SU-DHL-6 (cell line): ENCODE measurements around the gene DNPH1.

Source experiments
- H2AFZ ChIP-seq: fragments of 200-600 bp; sonication (generic); 2 replicates; pipeline ENCODE4 v1.6.1; 2014; ENCODE audit warnings: low read depth, mild to moderate bottlenecking, moderate library complexity, mixed read lengths, antibody characterized with exemption, low read length; ENCODE audit not compliant: severe bottlenecking
- H3F3A ChIP-seq: fragments of 200-600 bp; shearing (Covaris generic); 2 replicates; pipeline ENCODE4 v1.6.0; 2016; ENCODE audit warnings: antibody characterized with exemption, mild to moderate bottlenecking; ENCODE audit not compliant: insufficient read depth
- H3K27ac ChIP-seq: fragments of 200-600 bp; sonication (generic); 2 replicates; pipeline ENCODE4 v1.5.1; 2016; ENCODE audit warnings: low read depth, mild to moderate bottlenecking, low read length, moderate library complexity, mixed read lengths
- H3K27me3 ChIP-seq: fragments of 200-600 bp; sonication (generic), shearing (Covaris generic); 2 replicates; pipeline ENCODE4 v1.6.0; 2014; ENCODE audit warnings: mild to moderate bottlenecking, low read length
- H3K36me3 ChIP-seq: fragments of 200-600 bp; sonication (generic); 2 replicates; pipeline ENCODE4 v1.6.1; 2014; ENCODE audit warnings: mild to moderate bottlenecking, low read length, mixed read lengths
- H3K4me2 ChIP-seq: fragments of 300-600, 200-600 bp; shearing (Covaris generic), sonication (generic); 2 replicates; pipeline ENCODE4 v1.6.0; 2014; ENCODE audit warnings: low read length, low read depth, mild to moderate bottlenecking; ENCODE audit not compliant: poor library complexity, severe bottlenecking
- H3K4me3 ChIP-seq: fragments of 200-600 bp; sonication (generic); 2 replicates; pipeline ENCODE4 v1.5.1; 2014; ENCODE audit warnings: antibody characterized with exemption, low read length, mild to moderate bottlenecking, mixed read lengths; ENCODE audit not compliant: insufficient read depth, poor library complexity, severe bottlenecking
- H3K79me2 ChIP-seq: fragments of 200-600 bp; sonication (generic); 2 replicates; pipeline ENCODE4 v1.6.1; 2014; ENCODE audit warnings: mild to moderate bottlenecking, low read length, moderate library complexity; ENCODE audit not compliant: insufficient read depth
- H3K9ac ChIP-seq: fragments of 200-600 bp; sonication (generic); 2 replicates; pipeline ENCODE4 v1.7.0; 2014; ENCODE audit warnings: mild to moderate bottlenecking, low read length
- H3K9me2 ChIP-seq: fragments of 200-600 bp; sonication (generic); replicated peaks from 2 replicates; pipeline ENCODE4 v1.6.1; 2014; ENCODE audit warnings: low read length; ENCODE audit not compliant: insufficient read depth
- H3K9me3 ChIP-seq: fragments of 200-600 bp; sonication (generic); 2 replicates; pipeline ENCODE4 v1.6.1; 2014; ENCODE audit warnings: low read length, mixed read lengths; ENCODE audit not compliant: insufficient read depth
- H4K20me1 ChIP-seq: fragments of 200-600 bp; sonication (generic); 2 replicates; pipeline ENCODE4 v1.6.1; 2014; ENCODE audit warnings: low read depth, mild to moderate bottlenecking, antibody characterized with exemption, low read length, moderate library complexity, mixed read lengths
- EZH2phosphoT487 ChIP-seq: fragments of 200-600 bp; sonication (generic), shearing (Covaris generic); conservative IDR thresholded peaks from 2 replicates; pipeline ENCODE4 v1.6.1; 2018; ENCODE audit warnings: mild to moderate bottlenecking, antibody characterized with exemption, low read length, moderate library complexity, mixed read lengths
- TF ChIP-seq, protein P1 (sequence below): fragments of 200-600 bp; sonication (generic); IDR thresholded peaks from one replicate; pipeline ENCODE4 v1.5.1; 2017; ENCODE audit warnings: antibody characterized with exemption, mild to moderate bottlenecking, low read length, moderate library complexity; ENCODE audit not compliant: insufficient read depth, poor library complexity, severe bottlenecking

The DNPH1 gene

DNA sequence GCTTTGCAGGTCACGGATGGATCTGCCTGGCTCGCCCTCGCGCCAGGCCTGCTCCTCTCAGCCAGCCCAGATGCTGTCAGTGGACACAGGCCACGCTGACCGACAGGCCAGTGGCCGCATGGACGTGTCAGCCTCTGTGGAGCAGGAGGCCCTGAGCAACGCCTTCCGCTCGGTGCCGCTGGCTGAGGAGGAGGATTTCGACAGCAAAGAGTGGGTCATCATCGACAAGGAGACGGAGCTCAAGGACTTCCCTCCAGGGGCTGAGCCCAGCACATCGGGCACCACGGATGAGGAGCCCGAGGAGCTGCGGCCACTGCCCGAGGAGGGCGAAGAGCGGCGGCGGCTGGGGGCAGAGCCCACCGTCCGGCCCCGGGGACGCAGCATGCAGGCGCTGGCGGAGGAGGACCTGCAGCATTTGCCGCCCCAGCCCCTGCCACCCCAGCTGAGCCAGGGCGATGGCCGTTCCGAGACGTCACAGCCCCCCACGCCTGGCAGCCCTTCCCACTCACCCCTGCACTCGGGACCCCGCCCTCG, 33.6 kb upstream of the DNPH1 start:
- Histone ChIP-seq H3K9me3 (no peaks in the 10 kb centered on the region), H3K4me2 (no peak overlapping the region), H3K4me3 (no peak overlapping the region), H3K36me3 (no peaks in the 10 kb centered on the region), H3K79me2 (no peaks in the 10 kb centered on the region), H3K27me3 (no peaks in the 10 kb centered on the region), H3K27ac (no peak overlapping the region), H3F3A (no peaks in the 10 kb centered on the region), H2AFZ (no peak overlapping the region), H4K20me1 (no peaks in the 10 kb centered on the region), H3K9me2 (no peaks in the 10 kb centered on the region), H3K9ac (no peak overlapping the region)
- TF ChIP-seq, protein P1, sequence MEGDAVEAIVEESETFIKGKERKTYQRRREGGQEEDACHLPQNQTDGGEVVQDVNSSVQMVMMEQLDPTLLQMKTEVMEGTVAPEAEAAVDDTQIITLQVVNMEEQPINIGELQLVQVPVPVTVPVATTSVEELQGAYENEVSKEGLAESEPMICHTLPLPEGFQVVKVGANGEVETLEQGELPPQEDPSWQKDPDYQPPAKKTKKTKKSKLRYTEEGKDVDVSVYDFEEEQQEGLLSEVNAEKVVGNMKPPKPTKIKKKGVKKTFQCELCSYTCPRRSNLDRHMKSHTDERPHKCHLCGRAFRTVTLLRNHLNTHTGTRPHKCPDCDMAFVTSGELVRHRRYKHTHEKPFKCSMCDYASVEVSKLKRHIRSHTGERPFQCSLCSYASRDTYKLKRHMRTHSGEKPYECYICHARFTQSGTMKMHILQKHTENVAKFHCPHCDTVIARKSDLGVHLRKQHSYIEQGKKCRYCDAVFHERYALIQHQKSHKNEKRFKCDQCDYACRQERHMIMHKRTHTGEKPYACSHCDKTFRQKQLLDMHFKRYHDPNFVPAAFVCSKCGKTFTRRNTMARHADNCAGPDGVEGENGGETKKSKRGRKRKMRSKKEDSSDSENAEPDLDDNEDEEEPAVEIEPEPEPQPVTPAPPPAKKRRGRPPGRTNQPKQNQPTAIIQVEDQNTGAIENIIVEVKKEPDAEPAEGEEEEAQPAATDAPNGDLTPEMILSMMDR: no peak
- no peak for TF ChIP-seq EZH2phosphoT487

GRCh38 chr6:43262000-43262779, 32.9 kb upstream of the DNPH1 start:
- H4K20me1 ChIP-seq: no peaks in the 10 kb centered on the region
- H3K9me2 ChIP-seq: no peaks in the 10 kb centered on the region
- no peak overlapping the region for H3K27ac ChIP-seq
- no peaks in the 10 kb centered on the region for H3K36me3 ChIP-seq
- no peaks in the 10 kb centered on the region for H3K9me3 ChIP-seq
- no peaks in the 10 kb centered on the region for H3K79me2 ChIP-seq
- no peaks in the 10 kb centered on the region for H3K27me3 ChIP-seq
- H3K4me2 ChIP-seq: no peak overlapping the region
- TF ChIP-seq EZH2phosphoT487: no peak
- TF ChIP-seq, protein P1: no peak
- no peak overlapping the region for H2AFZ ChIP-seq
- H3F3A ChIP-seq: no peaks in the 10 kb centered on the region
- no peak overlapping the region for H3K4me3 ChIP-seq
- H3K9ac ChIP-seq: no peak overlapping the region

DNA sequence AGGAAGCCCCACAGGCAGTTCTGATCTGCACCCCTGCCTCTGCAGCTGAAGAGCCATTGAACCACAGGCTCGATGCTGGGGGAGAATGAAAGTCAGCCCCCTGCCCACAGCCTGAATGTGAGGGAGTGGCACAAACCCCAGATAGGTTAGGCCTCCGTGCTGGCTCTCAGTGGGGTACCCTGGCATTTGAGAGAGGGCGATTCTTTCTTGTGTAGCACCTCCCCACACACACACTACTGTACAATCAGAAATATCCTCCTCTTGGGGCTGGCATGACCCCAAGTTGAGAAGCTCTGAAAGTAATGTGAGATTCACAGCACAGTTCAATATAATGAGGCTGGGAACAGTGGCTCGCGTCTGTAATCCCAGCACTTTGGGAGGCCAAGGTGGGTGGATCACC, 31.9 kb upstream of the DNPH1 start:
- H2AFZ ChIP-seq: no peak overlapping the region
- H3K4me2 ChIP-seq: no peak overlapping the region
- TF ChIP-seq, protein P1: no peak
- no peak for TF ChIP-seq EZH2phosphoT487

More for the DNA sequence above, 31.9 kb upstream of the DNPH1 start:
- H3K9me3 ChIP-seq: no peaks in the 10 kb centered on the region
- H3K4me3 ChIP-seq: no peak overlapping the region
- no peaks in the 10 kb centered on the region for H3K79me2 ChIP-seq
- no peaks in the 10 kb centered on the region for H3K9me2 ChIP-seq
- no peaks in the 10 kb centered on the region for H3F3A ChIP-seq
- H3K36me3 ChIP-seq: no peaks in the 10 kb centered on the region
- H4K20me1 ChIP-seq: no peaks in the 10 kb centered on the region
- H3K27me3 ChIP-seq: no peaks in the 10 kb centered on the region
- no peak overlapping the region for H3K9ac ChIP-seq
- no peak overlapping the region for H3K27ac ChIP-seq
